GM12891 (cell line): ENCODE measurements around the gene ZSWIM5.
"Not testable (repeated sequence)": the region's sequence is repeated elsewhere in the genome, so short reads cannot be mapped to it uniquely, and the experiment has no call there.

Experiments used
- DNase-seq: peaks from one replicate; pipeline ENCODE4 v3.0.0; 2011; ENCODE audit warnings: low spot score; ENCODE audit not compliant: insufficient read length
- FAIRE-seq: peaks from 2 replicates; lab custom pipeline; 2011; peaks lifted over from hg19 to GRCh38; lab: Jason Lieb, UNC
- PAX5 ChIP-seq: IDR thresholded peaks from 2 replicates; pipeline ENCODE4 v1.6.1; 2011; ENCODE audit warnings: low read length, moderate library complexity, mild to moderate bottlenecking; ENCODE audit not compliant: insufficient read depth, severe bottlenecking
- POLR2A ChIP-seq: IDR thresholded peaks from 2 replicates; pipeline ENCODE4 v1.6.1; 2011; ENCODE audit warnings: low read depth, low read length, control low read depth
- POLR2AphosphoS5 ChIP-seq: IDR thresholded peaks from 2 replicates; pipeline ENCODE4 v1.6.1; 2011; ENCODE audit warnings: low read depth, low read length, control low read depth
- POU2F2 ChIP-seq: IDR thresholded peaks from 2 replicates; pipeline ENCODE4 v1.6.1; 2011; ENCODE audit warnings: low read depth, mild to moderate bottlenecking, control low read depth, low read length, moderate library complexity
- SPI1 ChIP-seq: IDR thresholded peaks from 2 replicates; pipeline ENCODE4 v1.6.1; 2011; ENCODE audit warnings: low read depth, low read length, control low read depth
- TAF1 ChIP-seq: IDR thresholded peaks from 2 replicates; pipeline ENCODE4 v1.6.1; 2011; ENCODE audit warnings: low read depth, low read length, control low read depth

Gene ZSWIM5

GRCh38 chr1:45177452-45177851 is 29.0 kb downstream of the ZSWIM5 start:
- FAIRE-seq: no peak
- TF ChIP-seq POLR2AphosphoS5 (no peak), POLR2A (no peak), PAX5 (no peak), TAF1 (no peak), SPI1 (no peak), POU2F2 (no peak)
- no peak for DNase-seq

- FAIRE-seq (no peak), DNase-seq (no peak)
- TF ChIP-seq PAX5 (no peak), POU2F2 (no peak), TAF1 (no peak), POLR2A (no peak), POLR2AphosphoS5 (no peak), SPI1 (no peak)
Measured at GRCh38 chr1:45172764-45173163, 33.6 kb downstream of the ZSWIM5 start.

DNA sequence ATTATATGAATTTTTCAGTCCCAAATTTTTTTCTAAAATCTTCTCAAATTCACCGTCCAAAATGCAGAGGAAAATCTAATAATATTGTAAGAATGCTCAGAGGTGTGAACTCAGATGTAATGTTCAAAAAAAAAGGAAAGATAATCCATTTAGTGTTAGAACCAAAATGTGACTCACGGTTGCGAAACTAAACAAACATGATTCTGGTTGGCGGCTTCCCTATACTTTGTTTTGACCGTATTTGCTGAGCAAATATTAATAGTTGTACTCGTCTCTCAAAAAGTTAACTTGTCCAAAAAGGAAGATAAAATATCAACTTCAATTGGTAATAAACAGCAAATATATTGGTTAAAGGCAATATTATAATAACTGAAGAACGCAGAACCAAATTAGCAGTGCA is 34.4 kb downstream of the ZSWIM5 start:
- no peak for FAIRE-seq
- no peak for DNase-seq
- TF ChIP-seq POLR2AphosphoS5: no peak
- TF ChIP-seq SPI1: no peak
- no peak for TF ChIP-seq PAX5
- TF ChIP-seq TAF1: no peak
- TF ChIP-seq POLR2A: no peak
- TF ChIP-seq POU2F2: no peak

DNA sequence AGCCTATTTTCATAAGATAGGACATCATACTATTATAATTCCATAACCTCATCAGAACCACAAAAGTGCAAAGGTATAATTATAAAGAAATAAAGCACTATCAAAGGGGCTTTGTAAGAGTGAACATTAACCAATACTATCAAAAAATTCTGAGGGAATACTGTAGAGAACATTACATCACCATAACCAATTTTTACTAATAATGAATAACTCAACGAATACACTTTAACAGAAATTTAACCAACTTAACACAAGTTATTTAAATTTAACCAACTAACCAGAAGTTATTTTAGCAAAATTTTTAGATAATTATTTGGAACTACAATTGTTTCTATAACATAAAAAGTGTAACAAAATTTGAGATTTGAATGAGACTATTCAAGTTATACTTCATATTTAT is 34.8 kb downstream of the ZSWIM5 start:
- FAIRE-seq: no peak
- no peak for DNase-seq
- TF ChIP-seq POLR2AphosphoS5 (no peak), POU2F2 (no peak), TAF1 (no peak), PAX5 (no peak), SPI1 (no peak), POLR2A (no peak)

DNA sequence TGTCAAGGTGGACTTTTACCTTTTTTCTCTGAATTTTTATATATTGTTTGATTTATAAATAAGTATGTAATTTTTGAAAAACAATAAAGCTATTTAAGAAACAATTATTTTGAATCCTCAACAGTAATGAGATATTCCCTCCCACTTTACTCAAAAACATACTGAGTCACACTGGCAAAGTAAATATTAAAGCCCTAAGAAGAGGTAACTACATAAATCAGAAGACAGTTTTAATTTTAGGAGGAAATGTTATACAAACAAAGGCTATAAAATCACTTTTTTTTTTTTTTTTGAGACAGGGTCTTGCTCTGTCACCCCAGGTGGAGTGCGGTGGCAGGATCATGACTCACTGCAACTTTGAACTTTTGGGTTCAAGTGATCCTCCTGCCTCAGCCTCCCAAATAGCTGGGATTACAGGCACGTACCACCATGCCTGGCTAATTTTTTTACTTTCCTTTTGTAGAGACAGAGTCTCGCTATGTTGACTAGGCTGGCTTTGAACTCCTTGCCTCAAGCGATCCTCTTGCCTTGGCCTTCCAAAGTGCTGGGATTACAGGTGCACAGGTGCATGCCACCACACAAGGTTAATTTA is 36.2 kb downstream of the ZSWIM5 start:
- TF ChIP-seq POU2F2: no peak
- FAIRE-seq: no peak
- DNase-seq: no peak

- FAIRE-seq, DNase-seq: not testable (repeated sequence)
Measured at GRCh38 chr1:45167947-45168346, 38.5 kb downstream of the ZSWIM5 start.

GRCh38 chr1:45164307-45164706 is 42.1 kb downstream of the ZSWIM5 start:
- DNase-seq, FAIRE-seq: not testable (repeated sequence)

DNA sequence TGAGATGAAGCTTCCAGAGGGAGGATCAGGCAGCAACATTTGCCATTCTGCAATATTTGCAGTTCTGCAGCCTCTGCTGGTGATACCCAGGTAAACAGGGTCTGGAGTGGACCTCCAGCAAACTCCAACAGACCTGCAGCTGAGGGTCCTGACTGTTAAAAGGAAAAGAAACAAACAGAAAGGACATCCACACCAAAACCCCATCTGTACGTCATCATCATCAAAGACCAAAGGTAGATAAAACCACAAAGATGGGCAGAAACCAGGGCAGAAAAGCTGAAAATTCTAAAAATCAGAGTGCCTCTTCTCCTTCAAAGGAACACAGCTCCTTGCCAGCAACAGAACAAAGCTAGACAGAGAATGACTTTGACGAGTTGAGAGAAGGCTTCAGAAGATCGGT is 43.3 kb downstream of the ZSWIM5 start:
- DNase-seq, FAIRE-seq: not testable (repeated sequence)

GRCh38 chr1:45162041-45163035 is 44.1 kb downstream of the ZSWIM5 start:
- not testable (repeated sequence) for FAIRE-seq, DNase-seq

GRCh38 chr1:45155957-45156356 is 50.4 kb downstream of the ZSWIM5 start:
- no peak for FAIRE-seq
- TF ChIP-seq TAF1 (no peak), POLR2A (no peak), PAX5 (no peak), POU2F2 (no peak), POLR2AphosphoS5 (no peak), SPI1 (no peak)
- DNase-seq: no peak

GRCh38 chr1:45155423-45155822 is 51.0 kb downstream of the ZSWIM5 start:
- FAIRE-seq (no peak), DNase-seq (no peak)
- TF ChIP-seq POLR2A (no peak), TAF1 (no peak), PAX5 (no peak), POU2F2 (no peak)
